RWPE1 (cell line): ENCODE measurements around the gene CES5A.

Experiments used
- CTCF ChIA-PET: fragments of 350-600 bp; sonication (Branson Sonifier 250); formaldehyde crosslinking; extraction: SDS; loops from one replicate; lab custom pipeline; 2021; lab: Yijun Ruan, JAX
- POLR2A ChIA-PET: fragments of 400-600 bp; formaldehyde crosslinking; extraction: SDS; loops from one replicate; lab custom pipeline; 2020; ENCODE audit warnings: antibody characterized with exemption; ENCODE audit not compliant: low non-redundant PET; lab: Yijun Ruan, JAX
- DNase-seq: peaks from one replicate; pipeline ENCODE4 v3.0.0; 2012; ENCODE audit warnings: low spot score
- H3K27ac ChIP-seq: fragments of 450-650 bp; 2 replicates; pipeline ENCODE4 v1.5.1; 2017
- CTCF ChIP-seq: fragments of 450-650 bp; conservative IDR thresholded peaks from 2 replicates; pipeline ENCODE4 v1.5.1; 2017; ENCODE audit warnings: low read depth, mild to moderate bottlenecking

Gene CES5A

DNA sequence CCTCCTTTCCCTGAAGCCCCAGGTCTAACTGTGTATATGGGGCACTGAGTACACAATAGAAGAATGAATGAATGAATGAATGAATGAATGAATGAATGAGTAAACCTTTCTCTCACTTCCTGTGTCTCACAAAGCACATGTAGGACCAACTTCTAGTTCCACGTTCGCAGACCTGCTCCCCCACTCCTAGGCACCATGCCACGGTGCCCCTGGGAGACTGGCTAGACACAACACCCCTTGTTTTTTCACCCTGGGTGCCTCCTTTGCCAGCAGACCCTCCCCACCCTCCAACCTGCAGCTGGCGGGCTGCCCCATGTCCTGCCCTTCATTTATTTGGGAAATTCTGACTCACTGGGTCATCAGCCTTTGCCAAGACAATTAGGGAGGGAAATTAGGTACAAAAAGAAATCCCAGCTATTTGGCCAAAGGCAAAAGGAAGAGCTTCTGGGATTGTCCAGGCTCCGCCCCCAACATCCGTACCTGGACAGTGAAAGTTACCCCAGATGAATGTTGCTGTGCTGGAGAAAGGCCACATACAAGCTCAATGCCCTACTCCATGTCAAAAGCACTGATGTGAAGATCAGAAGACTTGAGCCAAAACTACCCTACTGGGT, 50.0 kb downstream of the CES5A start:
- TF ChIP-seq CTCF = no peak
- POLR2A ChIA-PET = no interaction called here
- no peak overlapping the region for H3K27ac ChIP-seq
- no peak for DNase-seq
- CTCF ChIA-PET = no interaction called here

DNA sequence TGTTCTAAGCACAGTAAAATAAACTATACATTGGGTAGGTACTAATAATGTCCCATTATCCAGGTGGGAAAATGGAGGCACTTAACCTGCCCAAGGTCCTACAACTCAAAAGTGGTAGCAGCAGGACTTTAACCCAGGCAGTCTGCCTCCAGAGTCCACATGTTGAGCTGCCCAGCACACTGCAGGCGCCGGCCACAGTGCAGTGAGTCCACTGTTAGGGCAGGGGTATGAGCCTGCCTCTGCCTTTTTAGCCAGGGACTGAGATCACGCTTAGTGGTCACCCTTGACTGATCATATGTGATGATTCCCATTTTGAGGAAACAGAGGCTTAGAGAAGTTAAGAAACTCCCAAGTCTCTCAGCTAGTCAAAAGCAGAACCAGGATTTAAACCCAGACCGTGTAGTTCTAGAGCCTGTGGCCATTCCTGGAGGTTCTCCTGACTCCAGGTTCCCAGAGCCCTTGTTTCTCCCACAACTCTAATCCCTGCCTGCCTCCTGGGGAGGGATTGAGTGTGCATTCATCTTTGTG, 50.6 kb downstream of the CES5A start:
- no peak for TF ChIP-seq CTCF
- no peak overlapping the region for H3K27ac ChIP-seq
- DNase-seq = no peak
- POLR2A ChIA-PET = no interaction called here
- CTCF ChIA-PET = no interaction called here

- no peak for DNase-seq
- ChIA-PET CTCF (no interaction called here), POLR2A (no interaction called here)
- no peak overlapping the region for H3K27ac ChIP-seq
- TF ChIP-seq CTCF = no peak
Measured at GRCh38 chr16:55822280-55822810, 52.8 kb downstream of the CES5A start.

GRCh38 chr16:55821210-55821609, 54.0 kb downstream of the CES5A start:
- CTCF ChIA-PET = interaction anchor here (0.7 kb wide), 1 partner anchor 237 kb away, joined by 3 read pairs; no protein-coding TSS in a partner anchor
- POLR2A ChIA-PET = no interaction called here
- no peak for TF ChIP-seq CTCF
- no peak overlapping the region for H3K27ac ChIP-seq
- no peak for DNase-seq

DNA sequence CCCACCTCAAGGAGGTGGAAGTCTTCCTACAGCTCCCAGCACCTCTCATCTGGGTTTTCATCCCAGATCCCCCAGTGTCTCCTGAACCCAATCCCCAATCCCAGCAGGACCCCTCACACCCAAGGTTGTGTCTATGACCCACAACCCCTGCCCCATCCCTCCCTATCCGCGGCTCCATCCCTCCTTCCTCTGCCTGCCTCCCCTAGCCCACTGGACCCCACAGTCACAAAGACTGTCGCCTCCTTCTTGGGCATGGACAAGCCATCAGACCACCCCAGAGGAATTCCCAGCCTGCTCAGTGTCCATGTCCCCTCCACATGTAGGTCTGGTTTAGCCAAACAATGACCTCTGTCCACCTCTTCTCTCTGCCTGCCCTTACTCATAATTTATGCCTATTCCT, 54.6 kb downstream of the CES5A start:
- CTCF ChIA-PET = interaction anchor here (0.7 kb wide), 1 partner anchor 237 kb away, joined by 3 read pairs; no protein-coding TSS in a partner anchor

More for the DNA sequence above, 54.6 kb downstream of the CES5A start:
- POLR2A ChIA-PET = no interaction called here
- TF ChIP-seq CTCF = no peak
- no peak for DNase-seq
- no peak overlapping the region for H3K27ac ChIP-seq
